HG02798 (cell line): Measurements from ENCODE around the gene CTTNBP2.
A peak's percentile ranks its signal among the peaks of the same experiment; 100 is the strongest.
"Not testable (repeated sequence)": the region's sequence is repeated elsewhere in the genome, so short reads cannot be mapped to it uniquely, and the experiment has no call there.

Source experiments
- ATAC-seq: cut with Tn5 transposase; IDR thresholded peaks from one replicate; pipeline ENCODE4 v1.9.1; 2021; ENCODE audit warnings: mild to moderate bottlenecking; ENCODE audit not compliant: unreplicated experiment, poor library complexity

CTTNBP2 gene

GRCh38 chr7:117756586-117757085, 116.6 kb downstream of the CTTNBP2 start:
- no peak for ATAC-seq

- no peak for ATAC-seq
Measured at GRCh38 chr7:117755136-117755535, 118.1 kb downstream of the CTTNBP2 start.

GRCh38 chr7:117751775-117752174, 121.5 kb downstream of the CTTNBP2 start:
- no peak for ATAC-seq

GRCh38 chr7:117750612-117751563, 122.4 kb downstream of the CTTNBP2 start:
- ATAC-seq: peak; percentile 36

- no peak for ATAC-seq
Measured at GRCh38 chr7:117741962-117742361, 131.3 kb downstream of the CTTNBP2 start.

- ATAC-seq: no peak
Measured at GRCh38 chr7:117739085-117739484, 134.2 kb downstream of the CTTNBP2 start.

GRCh38 chr7:117737926-117738325, 135.3 kb downstream of the CTTNBP2 start:
- ATAC-seq: no peak

GRCh38 chr7:117731455-117731854, 141.8 kb downstream of the CTTNBP2 start:
- ATAC-seq: peak; percentile 87

GRCh38 chr7:117730390-117730789, 142.9 kb downstream of the CTTNBP2 start:
- ATAC-seq: no peak

GRCh38 chr7:117728890-117729624, 144.2 kb downstream of the CTTNBP2 start:
- peak; percentile 61 for ATAC-seq

- no peak for ATAC-seq
Measured at GRCh38 chr7:117724898-117725297, 148.3 kb downstream of the CTTNBP2 start.

- no peak for ATAC-seq
Measured at GRCh38 chr7:117719377-117719776, 153.9 kb downstream of the CTTNBP2 start.

- no peak for ATAC-seq
Measured at GRCh38 chr7:117718116-117718835, 155.0 kb downstream of the CTTNBP2 start.

GRCh38 chr7:117717357-117717756, 155.9 kb downstream of the CTTNBP2 start:
- no peak for ATAC-seq

- no peak for ATAC-seq
Measured at GRCh38 chr7:117716707-117717299, 156.4 kb downstream of the CTTNBP2 start.

- peak; percentile 91 for ATAC-seq
Measured at GRCh38 chr7:117715784-117716445, 157.3 kb downstream of the CTTNBP2 start.

GRCh38 chr7:117711556-117711955, 161.7 kb downstream of the CTTNBP2 start:
- no peak for ATAC-seq

- ATAC-seq: not testable (repeated sequence)
Measured at GRCh38 chr7:117708173-117708572, 165.1 kb downstream of the CTTNBP2 start.

- ATAC-seq: no peak
Measured at GRCh38 chr7:117707080-117707479, 166.2 kb downstream of the CTTNBP2 start.

GRCh38 chr7:117706210-117706609, 167.0 kb downstream of the CTTNBP2 start:
- no peak for ATAC-seq
